ENCODE results near the gene ZNF25.

DNA sequence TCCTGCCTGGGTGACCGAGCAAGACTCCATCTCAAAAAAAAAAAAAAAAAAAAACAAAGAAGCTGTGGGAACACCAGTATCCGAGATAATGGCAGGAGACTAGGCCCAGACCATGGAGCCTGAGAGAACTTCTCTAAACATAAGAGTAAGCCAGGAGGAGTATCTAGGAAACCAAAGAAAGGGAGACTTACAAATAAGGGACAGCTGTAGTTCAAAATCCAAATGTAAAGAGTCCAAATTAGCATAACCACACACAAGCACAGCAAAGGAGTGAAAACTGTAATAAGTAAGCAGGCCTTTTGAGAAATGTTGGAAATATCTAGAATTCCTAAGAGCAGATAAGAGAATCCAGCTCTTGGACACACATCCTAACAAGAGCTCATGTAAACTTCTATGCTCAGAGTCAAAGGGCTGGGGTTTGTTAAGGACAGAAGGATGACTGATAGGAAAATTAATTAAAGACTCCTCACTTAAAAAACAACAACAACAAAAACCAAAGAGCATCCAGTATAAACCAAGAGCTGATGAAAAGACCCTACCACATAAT, 15.8 kb downstream of the ZNF25 start:
- TF ChIP-seq, protein P1, sequence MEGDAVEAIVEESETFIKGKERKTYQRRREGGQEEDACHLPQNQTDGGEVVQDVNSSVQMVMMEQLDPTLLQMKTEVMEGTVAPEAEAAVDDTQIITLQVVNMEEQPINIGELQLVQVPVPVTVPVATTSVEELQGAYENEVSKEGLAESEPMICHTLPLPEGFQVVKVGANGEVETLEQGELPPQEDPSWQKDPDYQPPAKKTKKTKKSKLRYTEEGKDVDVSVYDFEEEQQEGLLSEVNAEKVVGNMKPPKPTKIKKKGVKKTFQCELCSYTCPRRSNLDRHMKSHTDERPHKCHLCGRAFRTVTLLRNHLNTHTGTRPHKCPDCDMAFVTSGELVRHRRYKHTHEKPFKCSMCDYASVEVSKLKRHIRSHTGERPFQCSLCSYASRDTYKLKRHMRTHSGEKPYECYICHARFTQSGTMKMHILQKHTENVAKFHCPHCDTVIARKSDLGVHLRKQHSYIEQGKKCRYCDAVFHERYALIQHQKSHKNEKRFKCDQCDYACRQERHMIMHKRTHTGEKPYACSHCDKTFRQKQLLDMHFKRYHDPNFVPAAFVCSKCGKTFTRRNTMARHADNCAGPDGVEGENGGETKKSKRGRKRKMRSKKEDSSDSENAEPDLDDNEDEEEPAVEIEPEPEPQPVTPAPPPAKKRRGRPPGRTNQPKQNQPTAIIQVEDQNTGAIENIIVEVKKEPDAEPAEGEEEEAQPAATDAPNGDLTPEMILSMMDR (conservative IDR thresholded peaks at IDR 0.05; ENCODE audit: low read depth, low read length) = no peak
- TF ChIP-seq POLR2A (IDR thresholded peaks at IDR 0.05; ENCODE audit: low read depth, low read length) (no peak), FOS (IDR thresholded peaks at IDR 0.05; ENCODE audit: low read depth, low read length) (no peak)
